ENCODE data around the gene SEPSECS. TPM values are rescaled to one million over a fixed set of nuclear protein-coding genes. Genes with fewer than 3 reads are reported as not detected.

The SEPSECS gene
- total and polyA plus RNA-seq, 9 of the 15 experiments (the other 6 are each of a cell fraction or from before 2014, with no cell fraction given): 3.9 to 17.2 (median 7.9) TPM

GRCh38 chr4:25088093-25088952 is 71.9 kb downstream of the SEPSECS start (continued):
- no peak for TF ChIP-seq ZNF407 (IDR thresholded peaks at IDR 0.05; ENCODE audit: low read depth)
- no peak for TF ChIP-seq ZNF696 (CRISPR knock-in tag; conservative IDR thresholded peaks at IDR 0.05)
- TF ChIP-seq TAL1 (IDR thresholded peaks at IDR 0.05): peak; percentile 63
- TF ChIP-seq ZNF274 (IDR thresholded peaks at IDR 0.05; ENCODE audit: borderline replicate concordance, low read depth, low read length): no peak
- no peak for TF ChIP-seq CHD2 (IDR thresholded peaks at IDR 0.05; ENCODE audit: low read depth, low read length)
- no peak for TF ChIP-seq ZBTB11 (CRISPR knock-in tag; IDR thresholded peaks at IDR 0.05)
- no peak for TF ChIP-seq MYNN (IDR thresholded peaks at IDR 0.05)
- no peak for TF ChIP-seq MYNN (CRISPR knock-in tag; IDR thresholded peaks at IDR 0.05)
- peak; percentile 42; the same call in 1 of the 2 replicates for TF ChIP-seq TFAP4 (CRISPR knock-in tag; IDR thresholded peaks at IDR 0.05; ENCODE audit: borderline replicate concordance)
- no peak for TF ChIP-seq BMI1 (IDR thresholded peaks at IDR 0.05; ENCODE audit: low read length)
